ENCODE results near the gene KLHL1. TPM values are rescaled to one million over a fixed set of nuclear protein-coding genes. Genes with fewer than 3 reads are reported as not detected.

KLHL1 gene
- total and polyA plus RNA-seq, 9 of the 15 experiments (the other 6 are each of a cell fraction or from before 2014, with no cell fraction given), result not detected

DNA sequence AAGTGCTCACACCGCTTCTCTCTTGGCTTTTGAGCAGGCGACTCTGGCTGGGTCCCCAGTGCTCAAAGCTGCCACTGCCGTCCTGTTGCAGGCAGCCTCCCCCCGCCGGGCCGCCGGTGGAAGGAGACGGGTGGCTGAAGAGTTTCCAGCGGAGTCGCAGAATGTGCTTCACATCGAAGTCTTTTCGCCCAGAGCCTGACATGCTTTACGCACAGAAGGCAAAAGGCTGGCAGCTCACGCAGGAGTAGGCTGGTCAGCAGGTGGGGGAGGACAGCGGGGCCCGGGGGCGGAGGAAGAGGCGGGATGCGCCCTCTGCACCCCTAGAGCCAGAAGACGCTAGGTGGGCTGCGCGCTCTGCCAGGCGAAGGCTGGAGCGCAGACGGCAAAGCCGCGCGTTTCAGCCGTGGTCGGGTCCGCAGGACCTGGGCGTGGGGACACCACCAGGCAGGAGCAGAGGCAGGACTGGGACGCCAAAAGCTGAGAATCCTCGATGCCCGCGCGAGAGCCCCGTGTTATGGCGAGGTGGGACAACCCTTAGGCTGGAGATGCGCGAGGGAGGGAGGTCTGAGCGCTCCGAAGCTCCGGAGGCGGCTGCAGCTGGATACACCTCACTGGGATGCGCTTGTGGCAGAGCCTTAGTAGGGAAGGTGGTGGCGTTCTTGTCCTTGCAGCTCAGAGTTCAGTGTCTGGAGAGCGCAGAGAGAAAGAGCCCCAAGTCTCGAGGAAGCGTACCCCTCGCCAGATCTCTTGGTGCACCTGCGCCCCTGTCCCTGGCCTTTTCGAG, 562 bp downstream of the KLHL1 start, which contains the start of gene ATXN8OS (continued):
- TF ChIP-seq E2F3 (CRISPR knock-in tag; IDR thresholded peaks at IDR 0.05) (no peak), BRF1 (IDR thresholded peaks at IDR 0.05; ENCODE audit: borderline replicate concordance, extremely low read depth, insufficient read length) (no peak)
- TF ChIP-seq, protein P1, sequence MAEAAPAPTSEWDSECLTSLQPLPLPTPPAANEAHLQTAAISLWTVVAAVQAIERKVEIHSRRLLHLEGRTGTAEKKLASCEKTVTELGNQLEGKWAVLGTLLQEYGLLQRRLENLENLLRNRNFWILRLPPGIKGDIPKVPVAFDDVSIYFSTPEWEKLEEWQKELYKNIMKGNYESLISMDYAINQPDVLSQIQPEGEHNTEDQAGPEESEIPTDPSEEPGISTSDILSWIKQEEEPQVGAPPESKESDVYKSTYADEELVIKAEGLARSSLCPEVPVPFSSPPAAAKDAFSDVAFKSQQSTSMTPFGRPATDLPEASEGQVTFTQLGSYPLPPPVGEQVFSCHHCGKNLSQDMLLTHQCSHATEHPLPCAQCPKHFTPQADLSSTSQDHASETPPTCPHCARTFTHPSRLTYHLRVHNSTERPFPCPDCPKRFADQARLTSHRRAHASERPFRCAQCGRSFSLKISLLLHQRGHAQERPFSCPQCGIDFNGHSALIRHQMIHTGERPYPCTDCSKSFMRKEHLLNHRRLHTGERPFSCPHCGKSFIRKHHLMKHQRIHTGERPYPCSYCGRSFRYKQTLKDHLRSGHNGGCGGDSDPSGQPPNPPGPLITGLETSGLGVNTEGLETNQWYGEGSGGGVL (CRISPR knock-in tag; IDR thresholded peaks at IDR 0.05), result no peak
- TF ChIP-seq, protein P2, sequence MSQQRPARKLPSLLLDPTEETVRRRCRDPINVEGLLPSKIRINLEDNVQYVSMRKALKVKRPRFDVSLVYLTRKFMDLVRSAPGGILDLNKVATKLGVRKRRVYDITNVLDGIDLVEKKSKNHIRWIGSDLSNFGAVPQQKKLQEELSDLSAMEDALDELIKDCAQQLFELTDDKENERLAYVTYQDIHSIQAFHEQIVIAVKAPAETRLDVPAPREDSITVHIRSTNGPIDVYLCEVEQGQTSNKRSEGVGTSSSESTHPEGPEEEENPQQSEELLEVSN (IDR thresholded peaks at IDR 0.05; ENCODE audit: borderline replicate concordance in 1 of 2, extremely low read depth in 1 of 2, insufficient read depth in 1 of 2, insufficient read length in 1 of 2, low read depth in 1 of 2, low read length in 1 of 2, poor library complexity in 1 of 2, severe bottlenecking in 1 of 2), result no peak

DNA sequence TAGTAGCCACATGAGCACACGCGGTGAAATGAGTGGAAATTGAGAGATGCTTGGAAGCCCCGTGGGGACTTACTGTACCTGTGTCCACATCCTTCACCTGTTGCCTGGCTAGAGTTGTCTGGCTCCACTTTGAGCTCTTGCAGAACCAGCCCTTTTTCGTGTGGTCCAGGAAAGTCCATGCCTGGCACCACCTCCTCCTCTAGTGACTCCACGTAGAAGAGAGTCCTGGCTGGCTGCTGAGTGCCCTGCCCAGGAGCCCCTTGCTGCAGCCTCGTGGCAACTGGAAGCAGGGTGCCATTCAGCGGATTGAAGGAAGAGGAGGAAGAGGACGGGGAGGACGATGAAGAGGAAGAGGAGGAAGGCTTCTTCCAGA, 1.1 kb downstream of the KLHL1 start:
- ATAC-seq (no peak), FAIRE-seq (no peak), DNase-seq (ENCODE audit: extremely low read depth in 1 of 4, low spot score in 3 of 4) (no peak)
- CTCF ChIA-PET (ENCODE audit: low intra/inter-chr PET ratio), result no interaction called here
- no peak overlapping the region for H3K27ac ChIP-seq (ENCODE audit: extremely low read depth, low read depth, low read length)
- no peaks in the 10 kb centered on the region for H3K9me1 ChIP-seq (ENCODE audit: control insufficient read depth, insufficient read depth, low read length)
- WGBS (ENCODE audit: insufficient coverage, low coverage, missing lambda C conversion rate), result 4% methylated on average over 6 of the region's 9 CpGs
- H3K36me3 ChIP-seq (ENCODE audit: control insufficient read depth, insufficient read depth, low read length), result no peaks in the 10 kb centered on the region
- no peaks in the 10 kb centered on the region for H4K20me1 ChIP-seq (replicated peaks; ENCODE audit: control insufficient read depth, insufficient read depth, low read length)
- H3K4me3 ChIP-seq, result no peak overlapping the region
- no peak overlapping the region for H2AFZ ChIP-seq (ENCODE audit: low read depth, low read length)
- intact Hi-C loops (cut with micrococcal nuclease) (no loop called here), in situ Hi-C loops (cut with MboI) (no loop called here)
- no peaks in the 10 kb centered on the region for H3K79me2 ChIP-seq (ENCODE audit: control insufficient read depth, insufficient read depth, low read length)
- H3K4me1 ChIP-seq (replicated peaks in 1 of 2; ENCODE audit: control insufficient read depth in 2 of 2, insufficient read depth in 2 of 2, low read length in 2 of 2), result no peaks in the 10 kb centered on the region
- H3K9me3 ChIP-seq (replicated peaks; ENCODE audit: control insufficient read depth, insufficient read depth, low read depth, low read length), result no peaks in the 10 kb centered on the region
- no peak overlapping the region for H3K9ac ChIP-seq (ENCODE audit: insufficient read depth in 1 of 2, low read depth in 2 of 2, low read length in 2 of 2)
- H3K4me2 ChIP-seq (ENCODE audit: insufficient read depth, low read length), result no peak overlapping the region
- POLR2A ChIA-PET, result no interaction called here
- no TSS peak for BruUV-seq (replicated peaks)
- no peaks in the 10 kb centered on the region for H3K27me3 ChIP-seq (ENCODE audit: control insufficient read depth in 2 of 2, insufficient read depth in 2 of 2, low read length in 2 of 2)
- no peak for TF ChIP-seq CBFB (CRISPR knock-in tag; IDR thresholded peaks at IDR 0.05)
- TF ChIP-seq SP2 (IDR thresholded peaks at IDR 0.05; ENCODE audit: extremely low read depth, low read depth, low read length, poor library complexity, severe bottlenecking), result no peak
- TF ChIP-seq, protein P3, sequence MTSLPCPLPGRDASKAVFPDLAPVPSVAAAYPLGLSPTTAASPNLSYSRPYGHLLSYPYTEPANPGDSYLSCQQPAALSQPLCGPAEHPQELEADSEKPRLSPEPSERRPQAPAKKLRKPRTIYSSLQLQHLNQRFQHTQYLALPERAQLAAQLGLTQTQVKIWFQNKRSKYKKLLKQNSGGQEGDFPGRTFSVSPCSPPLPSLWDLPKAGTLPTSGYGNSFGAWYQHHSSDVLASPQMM (CRISPR knock-in tag; IDR thresholded peaks at IDR 0.05), result no peak
- no peak for TF ChIP-seq CBX1 (IDR thresholded peaks at IDR 0.05; ENCODE audit: low read depth)
- no peak for TF ChIP-seq RB1 (IDR thresholded peaks at IDR 0.05; ENCODE audit: low read depth)
- TF ChIP-seq STAT5B (CRISPR knock-in tag; IDR thresholded peaks at IDR 0.05), result no peak
- TF ChIP-seq CCNT2 (IDR thresholded peaks at IDR 0.05; ENCODE audit: borderline replicate concordance, extremely low read depth, insufficient read length, low read depth, low read length), result no peak
- TF ChIP-seq FOXP1 (CRISPR knock-in tag; IDR thresholded peaks at IDR 0.05), result no peak
- TF ChIP-seq JUND (IDR thresholded peaks at IDR 0.05; ENCODE audit: borderline replicate concordance, low read depth, low read length), result no peak
- TF ChIP-seq JUND (tag; IDR thresholded peaks at IDR 0.05; ENCODE audit: borderline replicate concordance, low read depth, low read length), result no peak
- no peak for TF ChIP-seq ZNF57 (CRISPR knock-in tag; IDR thresholded peaks at IDR 0.05)
- TF ChIP-seq, protein P2 (IDR thresholded peaks at IDR 0.05; ENCODE audit: borderline replicate concordance in 1 of 2, extremely low read depth in 1 of 2, insufficient read depth in 1 of 2, insufficient read length in 1 of 2, low read depth in 1 of 2, low read length in 1 of 2, poor library complexity in 1 of 2, severe bottlenecking in 1 of 2), result no peak
